ENCODE results near the gene RNASET2. TPM values are rescaled to one million over a fixed set of nuclear protein-coding genes. Genes with fewer than 3 reads are reported as not detected.
"Not testable (repeated sequence)": the region's sequence is repeated elsewhere in the genome, so short reads cannot be mapped to it uniquely, and the experiment has no call there.

Gene RNASET2
- total RNA-seq, 1 donor from 2014 or later = 22.0 TPM

GRCh38 chr6:166900130-166900708 lies 56.1 kb downstream of the RNASET2 start:
- no peak overlapping the region for H3K27ac ChIP-seq (ENCODE audit: low read depth, low read length)
- peaks cover 12% of the 10 kb centered on the region for H3K9me3 Mint-ChIP-seq (ENCODE audit: unreplicated experiment)
- peaks cover 9% of the 10 kb centered on the region for H3K4me1 ChIP-seq (ENCODE audit: insufficient read depth, low read length)
- no peak overlapping the region for H2AFZ ChIP-seq (ENCODE audit: low read depth, low read length)
- H3K79me2 ChIP-seq (ENCODE audit: insufficient read depth, low read length) = no peaks in the 10 kb centered on the region
- H3K27me3 Mint-ChIP-seq (ENCODE audit: low read depth, unreplicated experiment) = peaks cover 38% of the 10 kb centered on the region
- H3K4me2 ChIP-seq (ENCODE audit: low read length) = no peak overlapping the region
- no peaks in the 10 kb centered on the region for H3K27me3 ChIP-seq (ENCODE audit: insufficient read depth, low read length)
- FAIRE-seq = no peak
- no peaks in the 10 kb centered on the region for H3K36me3 ChIP-seq (ENCODE audit: insufficient read depth, low read length)
- H3K27ac Mint-ChIP-seq (ENCODE audit: unreplicated experiment) = no peak overlapping the region
- no peaks in the 10 kb centered on the region for H3K9me3 ChIP-seq (ENCODE audit: insufficient read depth, low read depth, low read length)
- no peaks in the 10 kb centered on the region for H3K36me3 Mint-ChIP-seq (ENCODE audit: low read depth, unreplicated experiment)
- H3K4me3 Mint-ChIP-seq (ENCODE audit: unreplicated experiment) = no peak overlapping the region
- no peak overlapping the region for H3K9ac ChIP-seq (ENCODE audit: low read length)
- TF ChIP-seq EZH2 (IDR thresholded peaks at IDR 0.05; ENCODE audit: insufficient read depth, low read length) (no peak), CTCF (IDR thresholded peaks at IDR 0.05; ENCODE audit: insufficient read depth, low read depth, low read length) (no peak)
- no peak for DNase-seq (ENCODE audit: low read depth)
- H4K20me1 ChIP-seq (ENCODE audit: insufficient read depth, low read length) = no peaks in the 10 kb centered on the region
- no peak overlapping the region for H3K4me3 ChIP-seq (ENCODE audit: insufficient read depth, low read depth, low read length)
- H3K4me1 Mint-ChIP-seq (ENCODE audit: low read depth, unreplicated experiment) = peaks cover 9% of the 10 kb centered on the region

GRCh38 chr6:166898910-166899309 lies 57.4 kb downstream of the RNASET2 start:
- Histone ChIP-seq H3K9ac (ENCODE audit: low read length) (no peak overlapping the region), H3K4me1 (ENCODE audit: insufficient read depth, low read length) (peaks cover 2% of the 10 kb centered on the region), H3K9me3 (ENCODE audit: insufficient read depth, low read depth, low read length) (no peaks in the 10 kb centered on the region), H3K4me3 (ENCODE audit: insufficient read depth, low read depth, low read length) (no peak overlapping the region), H3K27me3 (ENCODE audit: insufficient read depth, low read length) (no peaks in the 10 kb centered on the region), H3K27ac (ENCODE audit: low read depth, low read length) (no peak overlapping the region), H4K20me1 (ENCODE audit: insufficient read depth, low read length) (no peaks in the 10 kb centered on the region), H2AFZ (ENCODE audit: low read depth, low read length) (no peak overlapping the region), H3K36me3 (ENCODE audit: insufficient read depth, low read length) (no peaks in the 10 kb centered on the region), H3K79me2 (ENCODE audit: insufficient read depth, low read length) (no peaks in the 10 kb centered on the region), H3K4me2 (ENCODE audit: low read length) (no peak overlapping the region)
- peaks cover 40% of the 10 kb centered on the region for H3K27me3 Mint-ChIP-seq (ENCODE audit: low read depth, unreplicated experiment)
- no peak overlapping the region for H3K27ac Mint-ChIP-seq (ENCODE audit: unreplicated experiment)
- H3K9me3 Mint-ChIP-seq (ENCODE audit: unreplicated experiment) = peaks cover 11% of the 10 kb centered on the region
- TF ChIP-seq CTCF (IDR thresholded peaks at IDR 0.05; ENCODE audit: insufficient read depth, low read depth, low read length) = no peak
- DNase-seq (ENCODE audit: low read depth) (no peak), FAIRE-seq (no peak)
- H3K4me3 Mint-ChIP-seq (ENCODE audit: unreplicated experiment) = no peak overlapping the region
- no peaks in the 10 kb centered on the region for H3K36me3 Mint-ChIP-seq (ENCODE audit: low read depth, unreplicated experiment)
- H3K4me1 Mint-ChIP-seq (ENCODE audit: low read depth, unreplicated experiment) = peaks cover 3% of the 10 kb centered on the region

- H3K27me3 Mint-ChIP-seq (ENCODE audit: low read depth, unreplicated experiment) = peaks cover 24% of the 10 kb centered on the region
- H3K36me3 ChIP-seq (ENCODE audit: insufficient read depth, low read length); H2AFZ ChIP-seq (ENCODE audit: low read depth, low read length); H3K4me1 Mint-ChIP-seq (ENCODE audit: low read depth, unreplicated experiment); H3K4me1 ChIP-seq (ENCODE audit: insufficient read depth, low read length); H3K27me3 ChIP-seq (ENCODE audit: insufficient read depth, low read length); H3K4me3 Mint-ChIP-seq (ENCODE audit: unreplicated experiment); H4K20me1 ChIP-seq (ENCODE audit: insufficient read depth, low read length); DNase-seq (ENCODE audit: low read depth); H3K9me3 Mint-ChIP-seq (ENCODE audit: unreplicated experiment); H3K79me2 ChIP-seq (ENCODE audit: insufficient read depth, low read length); H3K4me3 ChIP-seq (ENCODE audit: insufficient read depth, low read depth, low read length); H3K9ac ChIP-seq (ENCODE audit: low read length); H3K36me3 Mint-ChIP-seq (ENCODE audit: low read depth, unreplicated experiment); FAIRE-seq; H3K9me3 ChIP-seq (ENCODE audit: insufficient read depth, low read depth, low read length); H3K27ac Mint-ChIP-seq (ENCODE audit: unreplicated experiment); H3K27ac ChIP-seq (ENCODE audit: low read depth, low read length); H3K4me2 ChIP-seq (ENCODE audit: low read length): not testable (repeated sequence)
Measured at GRCh38 chr6:166894614-166895013, 61.7 kb downstream of the RNASET2 start.

GRCh38 chr6:166892472-166892871 lies 63.9 kb downstream of the RNASET2 start:
- not testable (repeated sequence) for H3K27ac ChIP-seq (ENCODE audit: low read depth, low read length); H3K9me3 Mint-ChIP-seq (ENCODE audit: unreplicated experiment); H3K4me1 ChIP-seq (ENCODE audit: insufficient read depth, low read length); H3K4me3 ChIP-seq (ENCODE audit: insufficient read depth, low read depth, low read length); H3K9me3 ChIP-seq (ENCODE audit: insufficient read depth, low read depth, low read length); DNase-seq (ENCODE audit: low read depth); H3K4me2 ChIP-seq (ENCODE audit: low read length); H3K27ac Mint-ChIP-seq (ENCODE audit: unreplicated experiment); H3K4me1 Mint-ChIP-seq (ENCODE audit: low read depth, unreplicated experiment); H2AFZ ChIP-seq (ENCODE audit: low read depth, low read length); H3K4me3 Mint-ChIP-seq (ENCODE audit: unreplicated experiment); FAIRE-seq; H3K36me3 Mint-ChIP-seq (ENCODE audit: low read depth, unreplicated experiment); H3K36me3 ChIP-seq (ENCODE audit: insufficient read depth, low read length); H3K9ac ChIP-seq (ENCODE audit: low read length); H3K27me3 ChIP-seq (ENCODE audit: insufficient read depth, low read length); H3K79me2 ChIP-seq (ENCODE audit: insufficient read depth, low read length); H4K20me1 ChIP-seq (ENCODE audit: insufficient read depth, low read length)
- peaks cover 17% of the 10 kb centered on the region for H3K27me3 Mint-ChIP-seq (ENCODE audit: low read depth, unreplicated experiment)

- not testable (repeated sequence) for H3K27me3 Mint-ChIP-seq (ENCODE audit: low read depth, unreplicated experiment); H3K36me3 ChIP-seq (ENCODE audit: insufficient read depth, low read length)
- H3K9me3 Mint-ChIP-seq (ENCODE audit: unreplicated experiment) = peaks cover 25% of the 10 kb centered on the region
Measured at GRCh38 chr6:166886773-166887172, 69.6 kb downstream of the RNASET2 start.

More at GRCh38 chr6:166886773-166887172, 69.6 kb downstream of the RNASET2 start:
- not testable (repeated sequence) for H3K27me3 ChIP-seq (ENCODE audit: insufficient read depth, low read length); H3K4me3 ChIP-seq (ENCODE audit: insufficient read depth, low read depth, low read length); H3K27ac ChIP-seq (ENCODE audit: low read depth, low read length); H3K36me3 Mint-ChIP-seq (ENCODE audit: low read depth, unreplicated experiment); H3K9me3 ChIP-seq (ENCODE audit: insufficient read depth, low read depth, low read length); H3K9ac ChIP-seq (ENCODE audit: low read length); H4K20me1 ChIP-seq (ENCODE audit: insufficient read depth, low read length); DNase-seq (ENCODE audit: low read depth); H3K27ac Mint-ChIP-seq (ENCODE audit: unreplicated experiment); H3K4me3 Mint-ChIP-seq (ENCODE audit: unreplicated experiment); H3K79me2 ChIP-seq (ENCODE audit: insufficient read depth, low read length); H3K4me1 ChIP-seq (ENCODE audit: insufficient read depth, low read length); FAIRE-seq; H3K4me2 ChIP-seq (ENCODE audit: low read length); H3K4me1 Mint-ChIP-seq (ENCODE audit: low read depth, unreplicated experiment); H2AFZ ChIP-seq (ENCODE audit: low read depth, low read length)

All from astrocyte (in vitro differentiated cells and primary cell).